ENCODE data around the gene MATN4. TPM values are rescaled to one million over a fixed set of nuclear protein-coding genes. Genes with fewer than 3 reads are reported as not detected.

The MATN4 gene
- total RNA-seq, 1 donor from 2014 or later: not detected

DNA sequence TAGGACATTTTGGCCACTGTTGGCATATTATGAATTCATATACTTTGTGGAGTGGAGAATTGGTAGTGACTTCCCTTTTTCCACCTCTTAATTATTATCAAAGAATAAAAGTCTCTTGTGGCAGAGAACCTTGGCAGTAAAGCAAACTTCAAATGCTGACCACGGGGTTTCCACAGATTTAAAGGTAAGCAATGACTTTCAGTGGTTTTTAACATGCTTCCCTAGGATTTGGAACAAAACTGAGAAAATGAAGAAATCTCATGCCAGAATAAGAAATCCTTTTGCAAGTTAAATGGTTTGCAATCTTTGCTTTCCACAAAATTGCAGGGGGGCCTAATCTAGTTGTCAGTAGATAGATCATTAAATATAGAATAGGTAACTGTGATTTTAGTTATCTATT is 42.1 kb upstream of the MATN4 start:
- DNase-seq (ENCODE audit: low read depth): no peak
- Histone ChIP-seq H3K4me3 (ENCODE audit: low read depth, low read length) (no peak overlapping the region), H3K27me3 (ENCODE audit: control insufficient read depth, insufficient read depth, low read length) (no peaks in the 10 kb centered on the region), H3K36me3 (ENCODE audit: control insufficient read depth, insufficient read depth, low read length) (no peaks in the 10 kb centered on the region)
- TF ChIP-seq, protein P1, sequence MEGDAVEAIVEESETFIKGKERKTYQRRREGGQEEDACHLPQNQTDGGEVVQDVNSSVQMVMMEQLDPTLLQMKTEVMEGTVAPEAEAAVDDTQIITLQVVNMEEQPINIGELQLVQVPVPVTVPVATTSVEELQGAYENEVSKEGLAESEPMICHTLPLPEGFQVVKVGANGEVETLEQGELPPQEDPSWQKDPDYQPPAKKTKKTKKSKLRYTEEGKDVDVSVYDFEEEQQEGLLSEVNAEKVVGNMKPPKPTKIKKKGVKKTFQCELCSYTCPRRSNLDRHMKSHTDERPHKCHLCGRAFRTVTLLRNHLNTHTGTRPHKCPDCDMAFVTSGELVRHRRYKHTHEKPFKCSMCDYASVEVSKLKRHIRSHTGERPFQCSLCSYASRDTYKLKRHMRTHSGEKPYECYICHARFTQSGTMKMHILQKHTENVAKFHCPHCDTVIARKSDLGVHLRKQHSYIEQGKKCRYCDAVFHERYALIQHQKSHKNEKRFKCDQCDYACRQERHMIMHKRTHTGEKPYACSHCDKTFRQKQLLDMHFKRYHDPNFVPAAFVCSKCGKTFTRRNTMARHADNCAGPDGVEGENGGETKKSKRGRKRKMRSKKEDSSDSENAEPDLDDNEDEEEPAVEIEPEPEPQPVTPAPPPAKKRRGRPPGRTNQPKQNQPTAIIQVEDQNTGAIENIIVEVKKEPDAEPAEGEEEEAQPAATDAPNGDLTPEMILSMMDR (IDR thresholded peaks at IDR 0.05; ENCODE audit: insufficient read depth, low read length, poor library complexity, severe bottlenecking): no peak

DNA sequence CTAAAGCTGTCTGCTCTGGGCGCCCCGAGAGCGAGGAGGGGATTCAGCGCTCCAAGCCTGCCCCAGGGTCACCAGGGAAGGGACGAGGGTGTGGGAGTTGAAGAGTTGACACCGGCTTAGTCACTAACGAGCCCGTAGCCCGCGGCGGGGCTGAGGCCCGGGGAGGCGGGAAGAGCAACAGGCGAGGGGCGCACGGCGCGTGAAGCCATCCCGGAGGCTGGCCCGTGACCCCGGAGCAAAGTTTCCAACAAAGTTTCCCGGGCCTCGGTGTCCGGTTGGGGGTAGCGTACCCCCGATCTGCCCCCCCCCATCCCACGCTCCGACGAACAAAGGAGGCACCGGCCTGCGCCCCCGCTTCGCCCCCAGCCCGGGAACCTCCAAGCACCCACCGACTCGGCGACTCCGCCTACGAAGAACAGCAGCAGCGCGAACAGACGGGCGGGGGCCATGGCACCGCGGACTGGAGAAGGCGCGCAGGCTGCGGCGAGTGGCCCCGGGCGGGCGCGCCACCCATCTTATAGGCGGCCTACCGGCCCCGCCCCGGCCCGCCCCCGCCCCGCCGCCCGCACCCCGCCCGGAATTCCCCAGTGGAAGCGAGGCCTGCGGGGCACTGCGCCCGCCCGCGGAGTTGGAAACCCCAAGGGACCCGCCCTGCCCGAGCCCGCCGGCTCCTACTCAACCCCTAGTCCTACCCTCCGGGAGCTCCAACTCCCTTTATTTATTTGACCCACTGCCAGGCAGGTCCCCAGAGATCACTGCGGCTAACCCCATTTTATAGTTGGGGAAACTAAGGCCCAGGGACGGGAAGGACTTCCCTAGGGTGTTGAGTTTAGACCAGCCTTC is 40.1 kb upstream of the MATN4 start, which contains the start of gene SDC4:
Gene SDC4, minus strand, starts transcription at position 489 of the 843 bp plus-strand sequence. Its CDS starts 40 bp downstream, at position 449.
- no peak for DNase-seq (ENCODE audit: low read depth)
- Histone ChIP-seq H3K36me3 (ENCODE audit: control insufficient read depth, insufficient read depth, low read length) (no peaks in the 10 kb centered on the region), H3K27me3 (ENCODE audit: control insufficient read depth, insufficient read depth, low read length) (no peaks in the 10 kb centered on the region)

DNA sequence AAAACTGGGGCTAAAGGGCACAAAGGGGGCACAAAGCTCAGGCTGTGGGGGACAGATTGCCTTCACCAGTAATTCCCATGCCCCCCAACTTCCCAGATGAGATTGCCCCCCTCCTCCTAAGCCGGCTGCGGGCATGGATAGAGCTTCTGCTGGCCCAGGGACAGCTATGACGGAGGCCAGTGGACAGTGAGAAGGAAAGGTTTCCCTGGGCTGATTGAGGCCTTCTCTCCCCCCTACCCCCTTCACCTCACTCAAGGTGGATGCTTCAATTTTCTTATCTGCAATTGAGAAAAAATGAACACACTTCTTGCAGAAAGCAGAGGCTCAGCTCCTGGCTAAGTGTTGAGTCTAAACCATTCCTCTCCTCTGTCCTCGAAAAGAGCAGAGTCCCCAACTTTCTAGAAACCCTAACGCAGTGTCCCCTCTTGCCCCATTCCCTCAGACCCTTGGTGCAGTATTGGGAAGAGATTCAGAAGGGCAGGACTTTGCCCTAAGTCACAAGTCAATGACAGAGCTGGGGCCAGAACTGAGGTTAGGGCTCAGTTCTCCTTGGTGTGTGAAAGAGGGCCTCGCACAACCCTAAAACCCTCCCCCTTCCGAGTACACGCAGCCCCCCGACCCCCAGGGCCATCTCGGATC is 39.3 kb upstream of the MATN4 start:
- no peak for DNase-seq (ENCODE audit: low read depth)
- no peaks in the 10 kb centered on the region for H3K36me3 ChIP-seq (ENCODE audit: control insufficient read depth, insufficient read depth, low read length)
- TF ChIP-seq, protein P1 (IDR thresholded peaks at IDR 0.05; ENCODE audit: insufficient read depth, low read length, poor library complexity, severe bottlenecking): no peak
- peak overlapping the region; percentile 73 for H3K4me3 ChIP-seq (ENCODE audit: low read depth, low read length)
- H3K27me3 ChIP-seq (ENCODE audit: control insufficient read depth, insufficient read depth, low read length): no peaks in the 10 kb centered on the region

More for the DNA sequence above, 40.1 kb upstream of the MATN4 start, which contains the start of gene SDC4:
- H3K4me3 ChIP-seq (ENCODE audit: low read depth, low read length): peak within 1 kb of the TSS; percentile 73
- TF ChIP-seq, protein P1 (IDR thresholded peaks at IDR 0.05; ENCODE audit: insufficient read depth, low read length, poor library complexity, severe bottlenecking): no peak

DNA sequence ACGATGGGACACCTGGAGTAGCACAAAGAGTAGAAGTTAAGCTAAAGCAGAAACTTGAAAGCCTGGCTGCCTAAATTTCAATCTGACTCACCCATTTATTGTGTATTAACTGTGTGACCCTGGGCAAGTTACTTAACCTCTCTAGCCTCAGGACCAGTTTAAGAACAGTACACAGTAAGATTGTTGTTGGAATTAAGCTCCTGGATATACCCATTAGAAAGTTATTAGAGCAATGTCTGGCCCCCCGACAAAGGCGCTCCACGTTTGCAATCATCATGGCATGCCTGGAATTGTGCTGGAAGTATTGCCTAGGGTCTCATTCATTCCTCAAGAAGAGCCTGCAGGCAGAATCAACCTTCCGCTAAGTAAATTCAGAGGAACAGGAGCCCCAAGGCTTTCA is 38.8 kb upstream of the MATN4 start:
- Histone ChIP-seq H3K36me3 (ENCODE audit: control insufficient read depth, insufficient read depth, low read length) (no peaks in the 10 kb centered on the region), H3K4me3 (ENCODE audit: low read depth, low read length) (peak overlapping the region; percentile 73), H3K27me3 (ENCODE audit: control insufficient read depth, insufficient read depth, low read length) (no peaks in the 10 kb centered on the region)
- DNase-seq (ENCODE audit: low read depth): no peak
- TF ChIP-seq, protein P1 (IDR thresholded peaks at IDR 0.05; ENCODE audit: insufficient read depth, low read length, poor library complexity, severe bottlenecking): no peak

DNA sequence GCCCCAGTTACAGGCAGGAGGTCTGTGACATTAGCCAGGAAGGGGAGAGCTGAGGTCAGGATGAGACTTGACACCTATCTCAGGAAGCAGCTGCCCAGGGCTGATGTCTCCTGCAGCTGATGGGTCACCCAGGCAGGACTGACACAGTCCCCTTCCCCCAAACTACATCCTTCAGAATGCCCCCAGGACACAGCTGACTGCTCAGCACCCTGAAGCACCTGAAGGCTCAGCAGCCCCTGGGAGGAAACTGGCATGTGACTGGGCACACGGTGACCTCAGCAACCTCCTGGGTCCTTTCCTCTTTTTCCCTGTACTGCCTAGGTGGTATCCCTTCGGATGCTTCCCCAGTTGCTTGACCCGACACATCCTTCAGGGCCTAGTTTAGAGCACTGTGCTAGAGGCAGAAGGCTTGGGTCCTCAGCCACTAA is 38.2 kb upstream of the MATN4 start:
- H3K4me3 ChIP-seq (ENCODE audit: low read depth, low read length): peak overlapping the region; percentile 73
- TF ChIP-seq, protein P1 (IDR thresholded peaks at IDR 0.05; ENCODE audit: insufficient read depth, low read length, poor library complexity, severe bottlenecking): no peak
- no peaks in the 10 kb centered on the region for H3K36me3 ChIP-seq (ENCODE audit: control insufficient read depth, insufficient read depth, low read length)
- no peaks in the 10 kb centered on the region for H3K27me3 ChIP-seq (ENCODE audit: control insufficient read depth, insufficient read depth, low read length)
- DNase-seq (ENCODE audit: low read depth): no peak
